ENCODE data around the gene FHL3. TPM values are rescaled to one million over a fixed set of nuclear protein-coding genes. Genes with fewer than 3 reads are reported as not detected.

The FHL3 gene
- total and polyA plus RNA-seq, 2 donors (not counting 1 experiment from before 2014, with no cell fraction given): 0.15 to 2.2 TPM

DNA sequence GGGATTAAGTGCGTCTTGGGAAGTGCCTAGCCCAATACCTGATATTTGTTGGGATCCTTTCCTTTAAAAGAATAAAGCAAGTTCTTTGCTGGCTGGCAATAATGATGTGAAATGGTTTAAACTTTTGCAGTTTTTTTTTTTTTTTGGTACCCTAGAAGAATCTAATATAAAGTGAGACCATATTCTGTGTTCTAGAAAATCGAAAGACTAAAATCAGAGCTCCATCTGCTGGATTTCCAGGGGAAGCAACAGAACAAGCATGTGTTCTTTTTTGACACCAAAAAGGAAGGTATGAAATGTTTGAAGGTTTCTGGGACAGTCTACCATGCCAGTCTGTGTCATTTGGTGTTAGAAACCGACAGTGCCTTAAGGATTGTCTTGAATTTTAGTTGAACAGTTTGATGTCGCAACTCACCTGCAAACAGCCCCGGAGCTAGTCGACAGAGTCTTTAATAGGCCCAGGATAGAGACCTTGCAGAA lies 13.6 kb upstream of the FHL3 start:
- Mint-ChIP-seq H3K4me3 (no peak overlapping the region), H3K9me3 (ENCODE audit: insufficient read depth) (no peaks in the 10 kb centered on the region), H3K27me3 (no peaks in the 10 kb centered on the region), H3K4me1 (peaks cover 8% of the 10 kb centered on the region), H3K27ac (no peak overlapping the region)
- Histone ChIP-seq H3K4me1 (ENCODE audit: control insufficient read depth in 2 of 2, insufficient read depth in 2 of 2, low read length in 2 of 2) (peaks cover 4% of the 10 kb centered on the region in 2 donors), H3K4me2 (replicated peaks; ENCODE audit: low read depth, low read length, poor library complexity, severe bottlenecking) (no peak overlapping the region), H3K4me3 (ENCODE audit: control extremely low read depth in 1 of 5, extremely low read depth in 1 of 5, insufficient read depth in 1 of 5, low read depth in 2 of 5, low read length in 4 of 5) (no peak overlapping the region), H4K20me1 (ENCODE audit: control insufficient read depth, insufficient read depth, low read length, poor library complexity, severe bottlenecking) (peaks cover 5% of the 10 kb centered on the region), H3K27me3 (replicated peaks in 1 of 4; ENCODE audit: control extremely low read depth in 1 of 4, control insufficient read depth in 3 of 4, insufficient read depth in 4 of 4, low read length in 3 of 4) (no peaks in the 10 kb centered on the region), H3K9me3 (ENCODE audit: control extremely low read depth in 1 of 3, control insufficient read depth in 2 of 3, insufficient read depth in 1 of 3, low read length in 2 of 3) (no peaks in the 10 kb centered on the region), H3K27ac (ENCODE audit: low read length in 2 of 2) (no peak overlapping the region), H3K9ac (ENCODE audit: low read length) (no peak overlapping the region), H3K79me2 (ENCODE audit: control insufficient read depth, insufficient read depth, low read length) (peaks cover 31% of the 10 kb centered on the region), H3K36me3 (replicated peaks in 1 of 2; ENCODE audit: control extremely low read depth in 1 of 2, control insufficient read depth in 1 of 2, extremely low read depth in 1 of 2, insufficient read depth in 2 of 2, low read length in 1 of 2) (peaks cover 4 to 57% of the 10 kb centered on the region in 2 experiments), H2AFZ (ENCODE audit: insufficient read depth, low read depth, low read length, poor library complexity, severe bottlenecking) (no peak overlapping the region)
- ChIA-PET CTCF (interaction anchor here (0.8 to 3.9 kb wide), 14 partner anchors 9 to 1442 kb away, joined by 3 to 26 read pairs (median 4); partner anchors contain the start of gene SF3A3), POLR2A (no interaction called here)
- intact Hi-C loops (cut with micrococcal nuclease): loop anchor here (1.0 kb wide), 1 partner anchor 129 kb away; no protein-coding TSS in a partner anchor
- DNase-seq (no peak), ATAC-seq (ENCODE audit: low read depth) (no peak)
- TF ChIP-seq, protein P1, sequence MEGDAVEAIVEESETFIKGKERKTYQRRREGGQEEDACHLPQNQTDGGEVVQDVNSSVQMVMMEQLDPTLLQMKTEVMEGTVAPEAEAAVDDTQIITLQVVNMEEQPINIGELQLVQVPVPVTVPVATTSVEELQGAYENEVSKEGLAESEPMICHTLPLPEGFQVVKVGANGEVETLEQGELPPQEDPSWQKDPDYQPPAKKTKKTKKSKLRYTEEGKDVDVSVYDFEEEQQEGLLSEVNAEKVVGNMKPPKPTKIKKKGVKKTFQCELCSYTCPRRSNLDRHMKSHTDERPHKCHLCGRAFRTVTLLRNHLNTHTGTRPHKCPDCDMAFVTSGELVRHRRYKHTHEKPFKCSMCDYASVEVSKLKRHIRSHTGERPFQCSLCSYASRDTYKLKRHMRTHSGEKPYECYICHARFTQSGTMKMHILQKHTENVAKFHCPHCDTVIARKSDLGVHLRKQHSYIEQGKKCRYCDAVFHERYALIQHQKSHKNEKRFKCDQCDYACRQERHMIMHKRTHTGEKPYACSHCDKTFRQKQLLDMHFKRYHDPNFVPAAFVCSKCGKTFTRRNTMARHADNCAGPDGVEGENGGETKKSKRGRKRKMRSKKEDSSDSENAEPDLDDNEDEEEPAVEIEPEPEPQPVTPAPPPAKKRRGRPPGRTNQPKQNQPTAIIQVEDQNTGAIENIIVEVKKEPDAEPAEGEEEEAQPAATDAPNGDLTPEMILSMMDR (IDR thresholded peaks at IDR 0.05): peak; percentile 57
- TF ChIP-seq EZH2 (IDR thresholded peaks at IDR 0.05; ENCODE audit: borderline replicate concordance, insufficient read depth, low read depth, low read length, poor library complexity, severe bottlenecking): no peak
- WGBS (ENCODE audit: insufficient coverage): 74% methylated on average over 5 of the region's 6 CpGs

DNA sequence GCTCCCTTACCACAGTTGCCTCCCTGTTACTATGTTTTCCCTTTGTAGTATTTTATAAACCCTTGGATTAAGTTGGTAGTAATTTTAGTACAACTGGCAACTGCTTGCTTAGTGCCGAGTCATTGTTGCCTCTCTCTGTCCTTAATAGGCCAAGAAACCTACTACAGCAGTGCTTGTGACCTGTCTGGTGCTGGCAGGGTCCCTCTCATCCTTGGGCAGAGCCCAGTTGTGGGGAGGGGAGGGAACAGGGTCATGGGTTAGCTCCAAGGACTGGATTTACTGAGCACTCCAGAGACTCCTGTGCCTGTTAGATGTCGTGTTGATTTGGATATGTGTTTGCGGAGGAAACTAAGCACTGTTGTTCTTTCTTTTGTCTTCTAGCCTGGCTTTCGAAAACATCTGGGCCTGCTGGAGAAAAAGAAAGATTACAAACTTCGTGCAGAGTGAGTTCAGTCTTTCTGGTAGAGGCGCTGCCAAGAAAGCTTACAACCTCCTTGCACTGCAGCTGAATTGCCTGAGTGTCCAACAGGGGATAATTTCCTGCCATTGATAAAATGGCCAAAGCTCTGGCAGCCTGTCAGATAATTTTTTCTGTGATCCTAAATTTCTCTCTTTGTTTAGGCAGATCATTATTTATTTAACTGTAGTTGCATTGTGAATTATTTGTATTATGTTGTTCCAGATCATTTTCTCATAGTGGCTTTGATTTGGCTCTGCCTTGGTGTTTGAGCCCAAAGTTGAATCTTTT lies 10.8 kb upstream of the FHL3 start:
- H3K4me2 ChIP-seq (replicated peaks; ENCODE audit: low read depth, low read length, poor library complexity, severe bottlenecking): no peak overlapping the region
- peaks cover 13 to 20% of the 10 kb centered on the region in 2 donors for H3K4me1 ChIP-seq (ENCODE audit: control insufficient read depth in 2 of 2, insufficient read depth in 2 of 2, low read length in 2 of 2)
- POLR2A ChIA-PET: no interaction called here
- 90% methylated on average over 5 of the region's 6 CpGs for WGBS (ENCODE audit: insufficient coverage)
- no peak overlapping the region for H3K9ac ChIP-seq (ENCODE audit: low read length)
- ATAC-seq (ENCODE audit: low read depth) (no peak), DNase-seq (no peak)
- peaks cover 5% of the 10 kb centered on the region for H4K20me1 ChIP-seq (ENCODE audit: control insufficient read depth, insufficient read depth, low read length, poor library complexity, severe bottlenecking)
- no peaks in the 10 kb centered on the region for H3K27me3 ChIP-seq (replicated peaks in 1 of 4; ENCODE audit: control extremely low read depth in 1 of 4, control insufficient read depth in 3 of 4, insufficient read depth in 4 of 4, low read length in 3 of 4)
- no peaks in the 10 kb centered on the region for H3K9me3 Mint-ChIP-seq (ENCODE audit: insufficient read depth)
- peaks cover 45% of the 10 kb centered on the region for H3K79me2 ChIP-seq (ENCODE audit: control insufficient read depth, insufficient read depth, low read length)
- CTCF ChIA-PET: no interaction called here
- no peak overlapping the region for H3K4me3 ChIP-seq (ENCODE audit: control extremely low read depth in 1 of 5, extremely low read depth in 1 of 5, insufficient read depth in 1 of 5, low read depth in 2 of 5, low read length in 4 of 5)
- H3K4me1 Mint-ChIP-seq: peaks cover 23% of the 10 kb centered on the region
- no peak overlapping the region for H3K27ac ChIP-seq (ENCODE audit: low read length in 2 of 2)
- H3K4me3 Mint-ChIP-seq: no peak overlapping the region
- H3K9me3 ChIP-seq (ENCODE audit: control extremely low read depth in 1 of 3, control insufficient read depth in 2 of 3, insufficient read depth in 1 of 3, low read length in 2 of 3): peaks cover 0 to 7% (median 3%) of the 10 kb centered on the region in 3 donors
- no peaks in the 10 kb centered on the region for H3K27me3 Mint-ChIP-seq
- intact Hi-C loops (cut with micrococcal nuclease): no loop called here
- H3K27ac Mint-ChIP-seq: no peak overlapping the region
- TF ChIP-seq, protein P1 (IDR thresholded peaks at IDR 0.05): no peak
- TF ChIP-seq EZH2 (IDR thresholded peaks at IDR 0.05; ENCODE audit: borderline replicate concordance, insufficient read depth, low read depth, low read length, poor library complexity, severe bottlenecking): no peak
- peaks cover 4 to 38% of the 10 kb centered on the region in 2 experiments for H3K36me3 ChIP-seq (replicated peaks in 1 of 2; ENCODE audit: control extremely low read depth in 1 of 2, control insufficient read depth in 1 of 2, extremely low read depth in 1 of 2, insufficient read depth in 2 of 2, low read length in 1 of 2)
- no peak overlapping the region for H2AFZ ChIP-seq (ENCODE audit: insufficient read depth, low read depth, low read length, poor library complexity, severe bottlenecking)
